ENCODE results near the gene ST8SIA6. TPM values are rescaled to one million over a fixed set of nuclear protein-coding genes. Genes with fewer than 3 reads are reported as not detected.

ST8SIA6 gene
- total RNA-seq, 1 experiment from 2014 or later = not detected

GRCh38 chr10:17427666-17428350 is 26.6 kb downstream of the ST8SIA6 start:
- H3K27ac ChIP-seq (ENCODE audit: low read depth, low read length, poor library complexity, severe bottlenecking) = no peak overlapping the region
- H3K27me3 ChIP-seq (replicated peaks; ENCODE audit: insufficient read depth, low read depth, low read length, poor library complexity) = peaks cover 11% of the 10 kb centered on the region
- ChIA-PET POLR2A (ENCODE audit: low non-redundant PET) (no interaction called here), CTCF (no interaction called here)
- no peaks in the 10 kb centered on the region for H3K4me1 ChIP-seq (ENCODE audit: insufficient read depth, low read length, poor library complexity, severe bottlenecking)
- no TSS peak for BruUV-seq (replicated peaks)
- H3K4me3 ChIP-seq (ENCODE audit: low read depth, low read length, poor library complexity, severe bottlenecking) = no peak overlapping the region
- no peaks in the 10 kb centered on the region for H3K36me3 ChIP-seq (ENCODE audit: insufficient read depth, low read length, poor library complexity, severe bottlenecking)
- DNase-seq (ENCODE audit: low spot score) = no peak
- H3K9me3 ChIP-seq (ENCODE audit: low read depth, low read length, poor library complexity, severe bottlenecking) = no peaks in the 10 kb centered on the region
- TF ChIP-seq EZH2 (IDR thresholded peaks at IDR 0.05; ENCODE audit: borderline replicate concordance, low read depth, low read length, poor library complexity, severe bottlenecking) (no peak), CTCF (conservative IDR thresholded peaks at IDR 0.05; ENCODE audit: low read depth, low read length) (no peak)
- intact Hi-C loops (cut with micrococcal nuclease; ENCODE audit: unreplicated experiment) = no loop called here

- Histone ChIP-seq H3K27ac (ENCODE audit: low read depth, low read length, poor library complexity, severe bottlenecking) (no peak overlapping the region), H3K36me3 (ENCODE audit: insufficient read depth, low read length, poor library complexity, severe bottlenecking) (no peaks in the 10 kb centered on the region), H3K9me3 (ENCODE audit: low read depth, low read length, poor library complexity, severe bottlenecking) (no peaks in the 10 kb centered on the region), H3K27me3 (replicated peaks; ENCODE audit: insufficient read depth, low read depth, low read length, poor library complexity) (peaks cover 9% of the 10 kb centered on the region), H3K4me1 (ENCODE audit: insufficient read depth, low read length, poor library complexity, severe bottlenecking) (no peaks in the 10 kb centered on the region), H3K4me3 (ENCODE audit: low read depth, low read length, poor library complexity, severe bottlenecking) (no peak overlapping the region)
- TF ChIP-seq EZH2 (IDR thresholded peaks at IDR 0.05; ENCODE audit: borderline replicate concordance, low read depth, low read length, poor library complexity, severe bottlenecking) = no peak
- no peak for TF ChIP-seq CTCF (conservative IDR thresholded peaks at IDR 0.05; ENCODE audit: low read depth, low read length)
- no peak for DNase-seq (ENCODE audit: low spot score)
- BruUV-seq (replicated peaks) = no TSS peak
- intact Hi-C loops (cut with micrococcal nuclease; ENCODE audit: unreplicated experiment) = no loop called here
- ChIA-PET POLR2A (ENCODE audit: low non-redundant PET) (no interaction called here), CTCF (no interaction called here)
Observed at GRCh38 chr10:17427201-17427600, 27.2 kb downstream of the ST8SIA6 start.

GRCh38 chr10:17426263-17426750 is 28.1 kb downstream of the ST8SIA6 start:
- intact Hi-C loops (cut with micrococcal nuclease; ENCODE audit: unreplicated experiment) = no loop called here
- H3K4me3 ChIP-seq (ENCODE audit: low read depth, low read length, poor library complexity, severe bottlenecking) = no peak overlapping the region
- no peaks in the 10 kb centered on the region for H3K4me1 ChIP-seq (ENCODE audit: insufficient read depth, low read length, poor library complexity, severe bottlenecking)
- TF ChIP-seq EZH2 (IDR thresholded peaks at IDR 0.05; ENCODE audit: borderline replicate concordance, low read depth, low read length, poor library complexity, severe bottlenecking) (no peak), CTCF (conservative IDR thresholded peaks at IDR 0.05; ENCODE audit: low read depth, low read length) (no peak)
- peaks cover 2% of the 10 kb centered on the region for H3K27me3 ChIP-seq (replicated peaks; ENCODE audit: insufficient read depth, low read depth, low read length, poor library complexity)
- no peak for DNase-seq (ENCODE audit: low spot score)
- H3K36me3 ChIP-seq (ENCODE audit: insufficient read depth, low read length, poor library complexity, severe bottlenecking) = no peaks in the 10 kb centered on the region
- H3K9me3 ChIP-seq (ENCODE audit: low read depth, low read length, poor library complexity, severe bottlenecking) = no peaks in the 10 kb centered on the region
- ChIA-PET CTCF (no interaction called here), POLR2A (ENCODE audit: low non-redundant PET) (no interaction called here)
- BruUV-seq (replicated peaks) = no TSS peak
- no peak overlapping the region for H3K27ac ChIP-seq (ENCODE audit: low read depth, low read length, poor library complexity, severe bottlenecking)

All from A673 (cell line).